Parathyroid adenoma (tissue), 2 donors: ENCODE measurements around the gene SAE1.

Experiments
- H2AFZ ChIP-seq: fragments of 300-600 bp; sonication (generic); one replicate; pipeline ENCODE4 v1.7.0; 2017; ENCODE audit warnings: antibody characterized with exemption, mild to moderate bottlenecking
- H3K27ac ChIP-seq: fragments of 300-600 bp; sonication (generic); one replicate; pipeline ENCODE4 v1.7.0; 2017
- H3K27me3 ChIP-seq: fragments of 300-600 bp; sonication (generic); one replicate; pipeline ENCODE4 v1.7.0; 2017; ENCODE audit warnings: low read length; ENCODE audit not compliant: control insufficient read depth, insufficient read depth
- H3K36me3 ChIP-seq: fragments of 300-600 bp; sonication (generic); one replicate; pipeline ENCODE4 v1.7.0; 2017; ENCODE audit warnings: low read length; ENCODE audit not compliant: control insufficient read depth, insufficient read depth
- H3K4me1 ChIP-seq: fragments of 300-600 bp; sonication (generic); one replicate; pipeline ENCODE4 v1.7.0; 2017; ENCODE audit warnings: control low read depth
- H3K4me2 ChIP-seq: fragments of 300-600 bp; sonication (generic); one replicate; pipeline ENCODE4 v1.7.0; 2017; ENCODE audit warnings: low read length
- H3K4me3 ChIP-seq: fragments of 300-600 bp; sonication (generic); one replicate; pipeline ENCODE4 v1.7.0; 2017; ENCODE audit warnings: low read depth, low read length
- H3K79me2 ChIP-seq: fragments of 300-600 bp; sonication (generic); one replicate; pipeline ENCODE4 v1.7.0; 2017; ENCODE audit warnings: control low read depth
- H3K9ac ChIP-seq: fragments of 300-600 bp; sonication (generic); one replicate; pipeline ENCODE4 v1.7.0; 2017; ENCODE audit warnings: mild to moderate bottlenecking
- H3K9me3 ChIP-seq: fragments of 300-600 bp; sonication (generic); one replicate; pipeline ENCODE4 v1.7.0; 2017; ENCODE audit warnings: low read length; ENCODE audit not compliant: control insufficient read depth
- CTCF ChIP-seq: fragments of 300-600 bp; sonication (generic); IDR thresholded peaks from one replicate; pipeline ENCODE4 v1.7.0; 2017; ENCODE audit warnings: antibody characterized with exemption, mild to moderate bottlenecking
- donor health status: primary hyperparathyroidism.

SAE1 gene

GRCh38 chr19:47256693-47257410 lies 126.2 kb downstream of the SAE1 start:
- no peak for TF ChIP-seq CTCF
- Histone ChIP-seq H3K4me3 (peak overlapping the region; percentile 89), H3K27ac (peak overlapping the region; percentile 82), H3K9ac (no peak overlapping the region), H3K27me3 (no peaks in the 10 kb centered on the region), H2AFZ (peak overlapping the region; percentile 81), H3K36me3 (no peaks in the 10 kb centered on the region), H3K9me3 (no peaks in the 10 kb centered on the region), H3K79me2 (peaks cover 18% of the 10 kb centered on the region), H3K4me1 (peaks cover 9% of the 10 kb centered on the region), H3K4me2 (peak overlapping the region; percentile 28)

GRCh38 chr19:47257411-47258169 lies 127.0 kb downstream of the SAE1 start:
- Histone ChIP-seq H3K4me2 (peak overlapping the region; percentile 62), H3K4me3 (peak overlapping the region; percentile 55), H3K9me3 (no peaks in the 10 kb centered on the region), H2AFZ (peak overlapping the region; percentile 81), H3K4me1 (peaks cover 9% of the 10 kb centered on the region), H3K27me3 (no peaks in the 10 kb centered on the region), H3K79me2 (peaks cover 18% of the 10 kb centered on the region), H3K27ac (peak overlapping the region; percentile 82), H3K36me3 (no peaks in the 10 kb centered on the region), H3K9ac (no peak overlapping the region)
- no peak for TF ChIP-seq CTCF

- Histone ChIP-seq H3K9ac (no peak overlapping the region), H3K9me3 (no peaks in the 10 kb centered on the region), H3K36me3 (no peaks in the 10 kb centered on the region), H3K4me2 (no peak overlapping the region), H3K79me2 (peaks cover 18% of the 10 kb centered on the region), H3K27ac (peak overlapping the region; percentile 82), H3K4me1 (peaks cover 9% of the 10 kb centered on the region), H3K4me3 (no peak overlapping the region), H3K27me3 (no peaks in the 10 kb centered on the region), H2AFZ (no peak overlapping the region)
- no peak for TF ChIP-seq CTCF
Measured at GRCh38 chr19:47258434-47258833, 127.8 kb downstream of the SAE1 start.

GRCh38 chr19:47258895-47259555 lies 128.4 kb downstream of the SAE1 start:
- Histone ChIP-seq H3K27ac (peak overlapping the region; percentile 82), H3K4me1 (peaks cover 9% of the 10 kb centered on the region), H3K27me3 (no peaks in the 10 kb centered on the region), H3K9me3 (no peaks in the 10 kb centered on the region), H3K4me2 (no peak overlapping the region), H3K4me3 (no peak overlapping the region), H3K79me2 (peaks cover 18% of the 10 kb centered on the region), H3K9ac (no peak overlapping the region), H3K36me3 (no peaks in the 10 kb centered on the region), H2AFZ (no peak overlapping the region)
- TF ChIP-seq CTCF, result no peak
